Neural cell (in vitro differentiated cells): ENCODE results near the gene VSTM4.

Experiments used
- CTCF ChIP-seq: fragments of 450-650 bp; IDR thresholded peaks from 2 replicates; pipeline ENCODE4 v1.5.1; 2014; ENCODE audit warnings: antibody characterized with exemption, mild to moderate bottlenecking, moderate library complexity; ENCODE audit not compliant: poor library complexity, severe bottlenecking
- EP300 ChIP-seq: fragments of 450-650 bp; conservative IDR thresholded peaks from 2 replicates; pipeline ENCODE4 v1.6.1; 2014; ENCODE audit warnings: antibody characterized with exemption, mild to moderate bottlenecking, moderate library complexity; ENCODE audit not compliant: poor library complexity, severe bottlenecking
- EZH2 ChIP-seq: fragments of 200-600, 300-800 bp; shearing (Covaris generic), sonication (generic); IDR thresholded peaks from 2 replicates; pipeline ENCODE4 v1.6.1; 2014; ENCODE audit warnings: antibody characterized with exemption, low read length, borderline replicate concordance, mild to moderate bottlenecking; ENCODE audit not compliant: insufficient read depth, poor library complexity, severe bottlenecking
- MXI1 ChIP-seq: fragments of 450-650 bp; conservative IDR thresholded peaks from 2 replicates; pipeline ENCODE4 v1.6.1; 2014; ENCODE audit warnings: antibody characterized with exemption, mild to moderate bottlenecking; ENCODE audit not compliant: poor library complexity, severe bottlenecking
- RAD21 ChIP-seq: fragments of 450-650 bp; conservative IDR thresholded peaks from 2 replicates; pipeline ENCODE4 v1.6.1; 2014; ENCODE audit warnings: antibody characterized with exemption, mild to moderate bottlenecking, moderate library complexity
- REST ChIP-seq: IDR thresholded peaks from 2 replicates; pipeline ENCODE4 v1.6.1; 2012; ENCODE audit warnings: borderline replicate concordance
- TAF1 ChIP-seq: IDR thresholded peaks from 2 replicates; pipeline ENCODE4 v1.6.1; 2012; ENCODE audit warnings: low read depth

- TF ChIP-seq CTCF = no peak
- TF ChIP-seq REST = no peak
- no peak for TF ChIP-seq EZH2
- TF ChIP-seq RAD21 = no peak
- no peak for TF ChIP-seq MXI1
- TF ChIP-seq EP300 = no peak
- no peak for TF ChIP-seq TAF1
Observed at GRCh38 chr10:49151025-49151445, 35.7 kb upstream of the VSTM4 start.
